Tibial nerve (tissue), 4 donors: Measurements from ENCODE around the gene VSNL1. TPM values are rescaled to one million over a fixed set of nuclear protein-coding genes. Genes with fewer than 3 reads are reported as not detected.

Experiments
- DNase-seq, 2 donors: peaks; one replicate each; pipeline ENCODE4 v3.0.0-alpha.2; 2019; ENCODE audit warnings: low spot score in 2 of 2
- H3K27ac ChIP-seq, 4 donors: fragments of 200-600 bp; sonication (generic) in 3 of 4; one replicate each; pipeline ENCODE4 v1.5.1; 2017 to 2019; ENCODE audit warnings: mild to moderate bottlenecking in 1 of 4
- H3K27me3 ChIP-seq, 2 donors: fragments of 200-600 bp; sonication (generic) in 1 of 2; one replicate each; pipeline versions ENCODE4 v1.5.1 to v1.6.0; 2017 to 2019
- H3K36me3 ChIP-seq, 3 donors: fragments of 200-600 bp; sonication (generic); one replicate each; pipeline ENCODE4 v1.5.1; 2018 to 2019
- H3K4me1 ChIP-seq, 4 donors: fragments of 200-600 bp; sonication (generic) in 3 of 4; one replicate each; pipeline ENCODE4 v1.5.1; 2017 to 2019
- H3K4me3 ChIP-seq, 4 donors: fragments of 200-600 bp; sonication (generic) in 3 of 4; one replicate each; pipeline ENCODE4 v1.5.1; 2017 to 2019; ENCODE audit warnings: mild to moderate bottlenecking in 1 of 4, moderate library complexity in 1 of 4
- H3K9me3 ChIP-seq, 4 donors: fragments of 200-600 bp; sonication (generic) in 3 of 4; one replicate each; pipeline ENCODE4 v1.5.1; 2017 to 2019
- CTCF ChIP-seq, 5 experiments: fragments of 200-600 bp in 3 of 5; fragments of 450-650 bp in 2 of 5; sonication (generic) in 3 of 5; IDR thresholded peaks; one replicate each; pipeline ENCODE4 v1.5.1; 2016 to 2019; ENCODE audit warnings: antibody characterized with exemption in 5 of 5, mild to moderate bottlenecking in 3 of 5, moderate library complexity in 2 of 5
- EP300 ChIP-seq, 2 donors: sonication (generic); formaldehyde crosslinking; IDR thresholded peaks; one replicate each; pipeline ENCODE4 v1.6.1; 2017; ENCODE audit warnings: antibody characterized with exemption in 2 of 2, mild to moderate bottlenecking in 1 of 2
- POLR2A ChIP-seq, 2 donors: fragments of 450-650 bp; IDR thresholded peaks; one replicate each; pipeline ENCODE4 v1.6.1; 2017; ENCODE audit warnings: antibody characterized with exemption in 2 of 2, mild to moderate bottlenecking in 2 of 2, moderate library complexity in 2 of 2
- WGBS, 2 donors: methylation state at CpG; one replicate each; pipeline ENCODE4 v1.1.5; 2018; 5-methylcytosine and 5-hydroxymethylcytosine counted together
- total RNA-seq, 4 donors: library from RNA; depleted of rRNA; stranded (reverse); fragments of >200 nt; gene quantifications; one replicate each; pipeline ENCODE4 v1.1.0, GENCODE V29; 2016

Gene VSNL1
- total RNA-seq, 4 donors from 2014 or later, result 0.63 to 1.2 TPM; not detected in 2

GRCh38 chr2:17593445-17593840 is 52.9 kb downstream of the VSNL1 start:
- H3K4me1 ChIP-seq, result peaks cover 0 to 7% (median 0%) of the 10 kb centered on the region in 4 donors
- H3K36me3 ChIP-seq, result no peaks in the 10 kb centered on the region
- no peaks in the 10 kb centered on the region for H3K27me3 ChIP-seq
- no peak for DNase-seq
- H3K9me3 ChIP-seq, result no peaks in the 10 kb centered on the region
- TF ChIP-seq EP300 (IDR thresholded peaks at IDR 0.05) (no peak), CTCF (IDR thresholded peaks at IDR 0.05) (no peak), POLR2A (IDR thresholded peaks at IDR 0.05) (no peak)
- H3K4me3 ChIP-seq, result no peak overlapping the region
- 80 to 81% methylated on average over 2 of the region's 2 CpGs for WGBS, 2 donors
- no peak overlapping the region for H3K27ac ChIP-seq

- DNase-seq, result no peak
- Histone ChIP-seq H3K36me3 (no peaks in the 10 kb centered on the region), H3K27ac (no peak overlapping the region), H3K4me3 (no peak overlapping the region), H3K9me3 (no peaks in the 10 kb centered on the region), H3K4me1 (peaks cover 0 to 7% (median 0%) of the 10 kb centered on the region in 4 donors), H3K27me3 (no peaks in the 10 kb centered on the region)
- 42 to 46% methylated on average over 6 of the region's 6 CpGs for WGBS, 2 donors
- TF ChIP-seq CTCF (IDR thresholded peaks at IDR 0.05) (no peak), POLR2A (IDR thresholded peaks at IDR 0.05) (no peak), EP300 (IDR thresholded peaks at IDR 0.05) (no peak)
Observed at GRCh38 chr2:17593841-17594491, 53.5 kb downstream of the VSNL1 start.

GRCh38 chr2:17594533-17595401 is 54.3 kb downstream of the VSNL1 start:
- DNase-seq, result no peak
- no peak overlapping the region for H3K27ac ChIP-seq

GRCh38 chr2:17599617-17600016 is 59.1 kb downstream of the VSNL1 start:
- Histone ChIP-seq H3K27me3 (no peaks in the 10 kb centered on the region), H3K27ac (no peak overlapping the region), H3K36me3 (no peaks in the 10 kb centered on the region), H3K4me3 (no peak overlapping the region), H3K4me1 (peaks cover 0 to 4% (median 0%) of the 10 kb centered on the region in 4 donors), H3K9me3 (no peaks in the 10 kb centered on the region)
- whole genome bisulfite sequencing, 2 donors, result 72 to 86% methylated on average over 1 of the region's 1 CpG
- no peak for TF ChIP-seq EP300 (IDR thresholded peaks at IDR 0.05)
- TF ChIP-seq POLR2A (IDR thresholded peaks at IDR 0.05), result no peak
- TF ChIP-seq CTCF (IDR thresholded peaks at IDR 0.05), result no peak
- DNase-seq, result no peak

More at GRCh38 chr2:17594533-17595401, 54.3 kb downstream of the VSNL1 start:
- TF ChIP-seq POLR2A (IDR thresholded peaks at IDR 0.05), result no peak
- no peak for TF ChIP-seq CTCF (IDR thresholded peaks at IDR 0.05)
- no peak overlapping the region for H3K4me3 ChIP-seq
- no peaks in the 10 kb centered on the region for H3K27me3 ChIP-seq
- H3K9me3 ChIP-seq, result no peaks in the 10 kb centered on the region
- no peaks in the 10 kb centered on the region for H3K36me3 ChIP-seq
- 35 to 48% methylated on average over 7 of the region's 7 CpGs for WGBS, 2 donors
- H3K4me1 ChIP-seq, result peaks cover 0 to 7% (median 0%) of the 10 kb centered on the region in 4 donors
